ENCODE data around the gene MPRIP.
A peak's percentile ranks its signal among the peaks of the same experiment; 100 is the strongest.

Gene MPRIP

GRCh38 chr17:17073581-17074403 is 31.5 kb downstream of the MPRIP start:
- DNase-seq (ENCODE audit: low read depth), result peak; percentile 30
- TF ChIP-seq CTCF (conservative IDR thresholded peaks at IDR 0.05; ENCODE audit: low read length), result no peak
- H3K4me3 ChIP-seq (ENCODE audit: low read length), result no peak overlapping the region

GRCh38 chr17:17075125-17075781 is 33.0 kb downstream of the MPRIP start:
- peak; percentile 75 for DNase-seq (ENCODE audit: low read depth)
- no peak overlapping the region for H3K4me3 ChIP-seq (ENCODE audit: low read length)
- no peak for TF ChIP-seq CTCF (conservative IDR thresholded peaks at IDR 0.05; ENCODE audit: low read length)

GRCh38 chr17:17076066-17076465 is 33.8 kb downstream of the MPRIP start:
- H3K4me3 ChIP-seq (ENCODE audit: low read length), result no peak overlapping the region
- TF ChIP-seq CTCF (conservative IDR thresholded peaks at IDR 0.05; ENCODE audit: low read length), result no peak
- DNase-seq (ENCODE audit: low read depth), result no peak

GRCh38 chr17:17077101-17077500 is 34.8 kb downstream of the MPRIP start:
- no peak for TF ChIP-seq CTCF (conservative IDR thresholded peaks at IDR 0.05; ENCODE audit: low read length)
- no peak overlapping the region for H3K4me3 ChIP-seq (ENCODE audit: low read length)
- DNase-seq (ENCODE audit: low read depth), result no peak

- no peak for DNase-seq (ENCODE audit: low read depth)
- no peak overlapping the region for H3K4me3 ChIP-seq (ENCODE audit: low read length)
- TF ChIP-seq CTCF (conservative IDR thresholded peaks at IDR 0.05; ENCODE audit: low read length), result no peak
Observed at GRCh38 chr17:17077861-17078732, 35.8 kb downstream of the MPRIP start.

- H3K4me3 ChIP-seq (ENCODE audit: low read length), result no peak overlapping the region
- DNase-seq (ENCODE audit: low read depth), result no peak
- no peak for TF ChIP-seq CTCF (conservative IDR thresholded peaks at IDR 0.05; ENCODE audit: low read length)
Observed at GRCh38 chr17:17078832-17079231, 36.6 kb downstream of the MPRIP start.

Data from AG10803 (cell line).